Breast epithelium (tissue), 3 donors: ENCODE results near the gene TENM4.

Source experiments
- CTCF ChIP-seq, 3 donors: fragments of 450-650 bp; IDR thresholded peaks; one replicate each; pipeline ENCODE4 v1.5.1; 2016 to 2017; ENCODE audit warnings: antibody characterized with exemption in 3 of 3, mild to moderate bottlenecking in 3 of 3, moderate library complexity in 3 of 3
- POLR2A ChIP-seq: fragments of 450-650 bp; IDR thresholded peaks from one replicate; pipeline ENCODE4 v1.6.1; 2016; ENCODE audit warnings: antibody characterized with exemption, mild to moderate bottlenecking, moderate library complexity
- POLR2AphosphoS5 ChIP-seq, 3 donors: sonication (generic); formaldehyde crosslinking; IDR thresholded peaks; one replicate each; pipeline ENCODE4 v1.6.1; 2017; ENCODE audit warnings: antibody characterized with exemption in 3 of 3

GRCh38 chr11:79467761-79468160, 26.9 kb upstream of the TENM4 start:
- TF ChIP-seq CTCF (IDR thresholded peaks at IDR 0.05) (no peak), POLR2AphosphoS5 (IDR thresholded peaks at IDR 0.05) (no peak), POLR2A (no peak)
